Right lobe of liver (tissue), 4 donors: ENCODE results near the gene RBP5.

Experiments
- POLR2A ChIP-seq: fragments of 450-650 bp; IDR thresholded peaks from one replicate; pipeline ENCODE4 v1.6.1; 2017; ENCODE audit warnings: antibody characterized with exemption, mild to moderate bottlenecking
- TF ChIP-seq, protein P1 (sequence below), 4 donors: fragments of 200-600 bp in 3 of 4; fragments of 450-650 bp in 1 of 4; IDR thresholded peaks; one replicate each; pipeline versions ENCODE4 v1.5.1 to v1.8.0; 2016 to 2022; ENCODE audit warnings: antibody characterized with exemption in 4 of 4, mild to moderate bottlenecking in 2 of 4
- donor health status: DM: no; HTN: no; CAD: no.
- donor health status: DM: no; HTN: no; CAD: no.
- donor health status: DM: no; HTN: yes; CAD: no.

GRCh38 chr12:7112041-7112440, 16.6 kb downstream of the RBP5 start:
- TF ChIP-seq, protein P1, sequence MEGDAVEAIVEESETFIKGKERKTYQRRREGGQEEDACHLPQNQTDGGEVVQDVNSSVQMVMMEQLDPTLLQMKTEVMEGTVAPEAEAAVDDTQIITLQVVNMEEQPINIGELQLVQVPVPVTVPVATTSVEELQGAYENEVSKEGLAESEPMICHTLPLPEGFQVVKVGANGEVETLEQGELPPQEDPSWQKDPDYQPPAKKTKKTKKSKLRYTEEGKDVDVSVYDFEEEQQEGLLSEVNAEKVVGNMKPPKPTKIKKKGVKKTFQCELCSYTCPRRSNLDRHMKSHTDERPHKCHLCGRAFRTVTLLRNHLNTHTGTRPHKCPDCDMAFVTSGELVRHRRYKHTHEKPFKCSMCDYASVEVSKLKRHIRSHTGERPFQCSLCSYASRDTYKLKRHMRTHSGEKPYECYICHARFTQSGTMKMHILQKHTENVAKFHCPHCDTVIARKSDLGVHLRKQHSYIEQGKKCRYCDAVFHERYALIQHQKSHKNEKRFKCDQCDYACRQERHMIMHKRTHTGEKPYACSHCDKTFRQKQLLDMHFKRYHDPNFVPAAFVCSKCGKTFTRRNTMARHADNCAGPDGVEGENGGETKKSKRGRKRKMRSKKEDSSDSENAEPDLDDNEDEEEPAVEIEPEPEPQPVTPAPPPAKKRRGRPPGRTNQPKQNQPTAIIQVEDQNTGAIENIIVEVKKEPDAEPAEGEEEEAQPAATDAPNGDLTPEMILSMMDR (IDR thresholded peaks at IDR 0.05): no peak
- TF ChIP-seq POLR2A: no peak
